GM19025 (cell line): ENCODE measurements around the gene UQCRC1.
"Not testable (repeated sequence)": the region's sequence is repeated elsewhere in the genome, so short reads cannot be mapped to it uniquely, and the experiment has no call there.

ENCODE experiments used
- ATAC-seq: cut with Tn5 transposase; IDR thresholded peaks from one replicate; pipeline ENCODE4 v1.9.1; 2021; ENCODE audit warnings: mild to moderate bottlenecking, low read depth, moderate library complexity; ENCODE audit not compliant: unreplicated experiment

Gene UQCRC1

GRCh38 chr3:48556796-48557626 is 52.4 kb downstream of the UQCRC1 start, which contains the start of gene PFKFB4:
PFKFB4 (minus strand) TSS chr3:48556803; CDS start chr3:48556777, 26 bp downstream.
- ATAC-seq, result peak; percentile 88

DNA sequence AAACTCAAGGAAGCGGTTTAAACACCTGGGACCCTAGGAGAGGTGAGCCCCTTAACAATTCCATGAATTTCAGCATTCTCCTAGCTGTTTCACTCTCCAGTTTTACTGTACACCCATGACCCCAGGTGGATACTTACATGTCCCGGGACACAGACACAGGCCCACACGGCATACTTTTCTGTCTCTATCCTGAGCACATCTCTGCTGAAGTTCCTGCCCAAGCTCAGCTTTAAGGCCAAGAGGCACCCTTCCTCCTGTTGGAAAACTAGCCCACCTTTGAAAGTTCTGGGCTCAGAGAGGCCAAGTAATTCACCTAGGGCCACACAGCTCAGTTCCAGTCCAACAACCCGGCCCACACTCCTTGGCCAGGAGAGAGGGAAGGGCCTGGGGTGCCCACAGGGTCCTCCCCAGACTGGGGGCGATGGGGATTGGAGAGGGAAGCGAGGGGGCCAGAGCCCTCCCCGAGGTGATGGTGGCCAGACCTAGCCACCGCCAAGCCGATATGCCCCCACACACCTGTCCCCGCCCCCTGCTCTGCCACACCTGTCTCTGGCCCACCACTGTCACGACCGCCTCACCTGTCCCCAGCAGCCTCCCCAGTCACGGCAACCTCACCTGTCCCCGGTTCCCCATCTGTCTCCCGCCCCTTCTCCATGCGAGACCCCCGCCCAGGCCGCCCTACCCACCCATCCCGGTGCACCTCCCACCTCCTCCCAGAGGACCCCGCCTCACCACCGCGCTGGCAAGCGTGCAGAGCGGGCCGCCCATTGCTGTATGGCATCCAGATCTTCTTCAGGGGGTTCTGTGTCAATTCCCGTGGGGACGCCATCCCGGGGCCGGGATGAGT is 53.3 kb downstream of the UQCRC1 start:
- no peak for ATAC-seq

DNA sequence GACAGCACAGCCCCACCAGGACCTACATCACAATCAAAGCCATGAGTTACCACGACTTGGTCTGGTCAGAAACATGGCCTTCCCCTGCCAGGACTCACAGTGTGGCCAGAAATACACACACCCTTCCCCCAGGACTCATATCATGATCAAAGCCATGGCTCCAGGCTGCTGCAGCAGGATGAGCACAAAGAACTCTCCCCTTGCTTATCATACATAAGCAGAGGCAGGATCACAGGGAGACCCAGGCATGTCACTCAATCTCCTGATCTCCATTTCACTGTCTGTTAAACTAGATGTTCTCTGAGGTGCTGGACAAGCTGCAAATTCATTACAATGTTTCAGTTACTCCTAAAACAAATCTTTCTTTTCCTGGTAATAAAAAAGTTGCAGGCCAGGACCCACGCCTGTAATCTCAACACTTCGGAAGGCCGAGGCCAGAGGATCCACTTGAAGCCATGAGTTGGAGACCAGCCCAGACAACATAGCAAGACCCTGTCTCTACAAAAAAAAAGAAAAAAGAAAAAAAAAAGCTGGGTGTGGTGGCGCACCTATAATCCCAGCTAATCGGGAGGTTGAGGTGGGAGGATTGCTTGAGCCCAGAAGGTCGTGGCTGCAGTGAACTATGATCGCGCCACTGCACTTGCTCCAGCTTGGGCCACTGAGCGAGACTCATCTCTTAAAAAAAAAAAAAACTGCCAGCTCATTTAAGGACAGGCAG is 54.1 kb downstream of the UQCRC1 start:
- no peak for ATAC-seq

GRCh38 chr3:48553886-48554845 is 55.3 kb downstream of the UQCRC1 start:
- no peak for ATAC-seq

DNA sequence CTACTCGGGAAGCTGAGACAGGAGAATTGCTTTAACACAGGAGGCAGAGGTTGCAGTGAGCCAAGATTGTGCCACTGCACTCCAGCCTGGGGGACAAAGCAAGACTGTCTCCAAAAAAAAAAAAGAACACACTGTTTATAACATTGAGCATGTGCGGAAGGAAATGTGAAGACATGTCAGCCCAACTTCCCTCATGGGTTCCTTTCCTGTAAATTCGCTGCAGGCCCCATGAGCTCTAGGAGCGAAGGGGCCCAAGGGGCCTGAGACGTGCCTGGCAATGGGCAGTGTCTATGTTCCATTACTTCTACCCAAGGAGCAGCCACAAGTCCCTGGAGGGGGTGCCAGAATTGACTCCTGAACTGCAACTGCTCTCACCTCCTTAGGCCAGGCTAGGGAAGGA is 56.1 kb downstream of the UQCRC1 start:
- no peak for ATAC-seq

DNA sequence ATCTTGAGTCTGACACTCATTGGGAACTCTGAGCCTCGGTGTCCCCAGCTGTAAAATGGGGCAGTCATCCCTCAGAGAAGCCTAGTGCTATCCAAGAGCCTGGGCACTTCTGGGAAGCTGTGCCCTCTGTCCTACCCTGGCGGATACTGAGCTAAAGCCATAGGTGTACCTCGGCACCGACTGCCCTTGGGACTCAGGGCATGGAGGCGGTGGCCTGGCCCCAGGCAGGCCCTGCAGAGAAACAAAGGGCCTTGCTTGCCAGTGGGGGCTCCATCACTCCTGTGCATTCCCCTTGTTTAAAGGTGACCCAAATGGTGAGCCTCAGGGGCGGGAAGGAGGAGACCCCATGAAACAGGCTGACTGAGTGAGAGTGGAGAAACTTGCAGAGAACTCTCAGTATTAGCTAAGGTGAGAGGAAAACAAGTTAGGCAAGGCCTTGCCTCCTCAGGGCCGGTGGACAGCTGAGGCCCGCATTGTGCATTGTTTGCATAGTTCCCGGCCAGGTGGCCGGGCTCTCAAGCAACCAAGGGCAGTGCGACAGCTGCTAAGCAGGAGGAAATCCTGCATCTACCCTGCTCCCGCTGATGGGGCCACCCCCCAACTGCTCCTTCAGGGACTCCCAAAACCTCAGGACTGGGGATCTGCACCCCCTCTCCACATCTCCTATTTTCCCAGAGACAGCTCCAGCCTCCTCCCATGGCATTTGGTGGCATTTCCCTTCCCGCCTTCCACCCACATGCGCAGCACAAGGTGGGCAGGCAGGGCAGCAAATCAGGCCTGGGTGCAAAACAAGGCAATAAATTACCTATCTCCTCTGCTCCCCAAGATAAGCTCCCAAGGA is 57.1 kb downstream of the UQCRC1 start:
- no peak for ATAC-seq

GRCh38 chr3:48551651-48552050 is 57.8 kb downstream of the UQCRC1 start:
- not testable (repeated sequence) for ATAC-seq
